Thymus (tissue), 11 donors: ENCODE results near the gene DPYD. TPM values are rescaled to one million over a fixed set of nuclear protein-coding genes. Genes with fewer than 3 reads are reported as not detected.

Experiments
- DNase-seq, 9 donors: peaks; one replicate each; pipeline ENCODE4 v3.0.0-alpha.2; 2013; ENCODE audit warnings: low spot score in 9 of 9, low read depth in 6 of 9, missing footprints in 1 of 9
- H3K27ac ChIP-seq, 2 donors: one replicate each; pipeline ENCODE4 v1.5.1; 2013; ENCODE audit warnings: control low read depth in 1 of 2, low read depth in 1 of 2, low read length in 1 of 2, mild to moderate bottlenecking in 1 of 2, moderate library complexity in 1 of 2
- H3K27me3 ChIP-seq, 2 donors: one replicate each; pipeline ENCODE4 v1.5.1; 2013; ENCODE audit warnings: low read length in 1 of 2; ENCODE audit not compliant: control insufficient read depth in 2 of 2, insufficient read depth in 1 of 2
- H3K36me3 ChIP-seq, 2 donors: one replicate each; pipeline ENCODE4 v1.5.1; 2013; ENCODE audit warnings: low read length in 1 of 2, mild to moderate bottlenecking in 1 of 2, moderate library complexity in 1 of 2; ENCODE audit not compliant: control insufficient read depth in 2 of 2, insufficient read depth in 2 of 2
- H3K4me1 ChIP-seq, 2 donors: one replicate each; pipeline ENCODE4 v1.5.1; 2013; ENCODE audit warnings: low read length in 2 of 2; ENCODE audit not compliant: control insufficient read depth in 2 of 2, insufficient read depth in 2 of 2
- H3K4me3 ChIP-seq, 2 donors: one replicate each; pipeline ENCODE4 v1.5.1; 2013; ENCODE audit warnings: low read length in 2 of 2, control low read depth in 1 of 2, mild to moderate bottlenecking in 1 of 2
- H3K9me3 ChIP-seq, 2 donors: one replicate each; pipeline ENCODE4 v1.5.1; 2013; ENCODE audit warnings: low read length in 1 of 2, mild to moderate bottlenecking in 1 of 2; ENCODE audit not compliant: control insufficient read depth in 2 of 2, insufficient read depth in 1 of 2
- WGBS: extraction: QIAGEN DNeasy Blood & Tissue Kit; methylation state at CpG from one replicate; pipeline ENCODE4 v1.1.7; 2013; 5-methylcytosine and 5-hydroxymethylcytosine counted together
- polyA plus RNA-seq: library from polyadenylated mRNA; stranded (reverse); fragments of 200-250 nt; gene quantifications from one replicate; pipeline ENCODE4 v1.2.3, GENCODE V29; 2013
- total RNA-seq: library from RNA; stranded (reverse); fragments of 120-200 nt; gene quantifications from one replicate; pipeline ENCODE4 v1.2.4, GENCODE V29; 2013
- donor health status: healthy.

The DPYD gene
- total and polyA plus RNA-seq, 2 donors = 13.1 to 29.4 TPM

DNA sequence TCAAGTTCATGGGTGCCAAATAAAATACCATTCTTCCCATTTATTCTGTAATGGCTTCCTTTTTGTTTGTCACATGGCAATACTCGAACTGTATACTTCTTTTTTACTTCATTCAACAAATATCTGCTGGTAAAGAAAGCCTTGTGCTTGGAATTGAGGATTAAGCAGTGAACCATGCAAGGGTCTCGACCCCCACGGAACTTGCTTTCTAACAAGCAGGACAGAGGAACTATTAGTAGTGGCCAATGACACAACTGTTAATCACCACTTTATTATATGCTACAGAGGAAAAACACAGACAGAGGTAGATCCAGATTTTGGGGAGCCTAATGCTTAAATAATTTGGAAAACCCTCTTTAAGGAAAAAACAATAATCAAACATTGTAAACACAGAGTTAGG is 542.2 kb downstream of the DPYD start:
- Histone ChIP-seq H3K27me3 (no peaks in the 10 kb centered on the region), H3K36me3 (no peaks in the 10 kb centered on the region), H3K4me1 (no peaks in the 10 kb centered on the region), H3K27ac (no peak overlapping the region), H3K4me3 (no peak overlapping the region), H3K9me3 (no peaks in the 10 kb centered on the region)
- WGBS = 95% methylated on average over 3 of the region's 3 CpGs
- DNase-seq = no peak

DNA sequence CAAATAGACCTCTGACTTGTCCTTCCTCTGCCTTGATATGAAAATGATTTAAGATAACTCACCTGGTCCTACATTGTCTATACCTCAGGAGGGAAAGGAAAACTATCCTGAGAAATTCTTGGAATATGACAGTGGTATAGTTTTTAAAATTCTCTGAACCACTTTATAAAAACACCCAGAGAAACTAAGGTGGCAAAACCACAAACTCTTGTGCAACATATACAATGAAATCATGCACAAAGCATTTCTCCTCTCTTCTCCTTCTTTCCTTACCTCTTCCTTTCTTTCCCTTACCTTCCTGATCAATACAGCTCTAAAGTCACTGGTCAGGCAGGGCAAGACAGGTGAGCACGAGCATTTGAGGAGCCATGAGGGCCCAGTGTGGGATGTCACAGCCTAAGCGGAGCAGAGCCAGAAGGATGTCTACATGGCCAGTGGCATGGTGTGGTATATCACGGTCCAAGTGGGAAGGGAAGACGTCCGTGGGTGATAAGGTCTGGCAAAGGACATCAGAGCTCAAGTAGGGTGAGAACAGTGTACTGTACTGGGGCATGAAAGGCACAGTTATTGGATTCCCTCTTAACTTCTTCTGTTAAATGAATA is 543.3 kb downstream of the DPYD start:
- WGBS = over 99% methylated on average over 5 of the region's 5 CpGs
- H3K27ac ChIP-seq = no peak overlapping the region

GRCh38 chr1:97373000-97373399 is 547.8 kb downstream of the DPYD start:
- Histone ChIP-seq H3K4me3 (no peak overlapping the region), H3K27me3 (no peaks in the 10 kb centered on the region), H3K4me1 (no peaks in the 10 kb centered on the region), H3K9me3 (no peaks in the 10 kb centered on the region), H3K27ac (no peak overlapping the region), H3K36me3 (no peaks in the 10 kb centered on the region)
- DNase-seq = no peak
- 97% methylated on average over 5 of the region's 5 CpGs for WGBS

More for the DNA sequence above, 543.3 kb downstream of the DPYD start:
- no peaks in the 10 kb centered on the region for H3K27me3 ChIP-seq
- H3K4me3 ChIP-seq = no peak overlapping the region
- H3K9me3 ChIP-seq = no peaks in the 10 kb centered on the region
- no peaks in the 10 kb centered on the region for H3K4me1 ChIP-seq
- H3K36me3 ChIP-seq = no peaks in the 10 kb centered on the region
- DNase-seq = no peak

- DNase-seq = no peak
- Histone ChIP-seq H3K36me3 (no peaks in the 10 kb centered on the region), H3K27me3 (no peaks in the 10 kb centered on the region), H3K4me1 (no peaks in the 10 kb centered on the region), H3K9me3 (no peaks in the 10 kb centered on the region), H3K27ac (no peak overlapping the region), H3K4me3 (no peak overlapping the region)
- WGBS = 96% methylated on average over 1 of the region's 1 CpG
Measured at GRCh38 chr1:97372531-97372930, 548.3 kb downstream of the DPYD start.

DNA sequence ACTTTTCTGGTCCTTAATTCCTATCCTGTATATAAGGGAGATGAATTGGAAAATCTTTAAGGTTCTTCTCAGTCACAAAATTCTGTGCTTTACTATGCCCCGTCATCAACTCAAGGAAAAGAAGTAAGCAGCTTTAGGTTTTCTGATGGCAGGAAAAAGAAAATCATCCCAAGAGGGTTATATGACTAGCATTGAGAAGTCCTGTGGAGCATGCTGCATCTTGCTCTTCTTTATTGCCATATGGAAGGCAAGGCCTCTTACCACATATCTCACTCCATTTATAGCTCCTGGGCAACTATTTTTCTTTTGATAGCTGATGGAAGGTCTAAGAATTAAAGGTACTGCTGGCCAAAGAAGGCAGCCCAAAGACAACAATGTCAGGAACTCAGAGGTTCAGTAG is 552.5 kb downstream of the DPYD start:
- H3K27ac ChIP-seq = no peak overlapping the region
- H3K27me3 ChIP-seq = no peaks in the 10 kb centered on the region
- WGBS = 96% methylated on average over 1 of the region's 1 CpG
- no peak overlapping the region for H3K4me3 ChIP-seq
- no peaks in the 10 kb centered on the region for H3K36me3 ChIP-seq
- DNase-seq = no peak
- H3K4me1 ChIP-seq = no peaks in the 10 kb centered on the region
- H3K9me3 ChIP-seq = no peaks in the 10 kb centered on the region

- DNase-seq = no peak
- Histone ChIP-seq H3K27ac (no peak overlapping the region), H3K9me3 (no peaks in the 10 kb centered on the region), H3K27me3 (no peaks in the 10 kb centered on the region), H3K4me3 (no peak overlapping the region), H3K36me3 (no peaks in the 10 kb centered on the region), H3K4me1 (no peaks in the 10 kb centered on the region)
- WGBS = 95% methylated on average over 3 of the region's 3 CpGs
Measured at GRCh38 chr1:97366984-97367383, 553.9 kb downstream of the DPYD start.

DNA sequence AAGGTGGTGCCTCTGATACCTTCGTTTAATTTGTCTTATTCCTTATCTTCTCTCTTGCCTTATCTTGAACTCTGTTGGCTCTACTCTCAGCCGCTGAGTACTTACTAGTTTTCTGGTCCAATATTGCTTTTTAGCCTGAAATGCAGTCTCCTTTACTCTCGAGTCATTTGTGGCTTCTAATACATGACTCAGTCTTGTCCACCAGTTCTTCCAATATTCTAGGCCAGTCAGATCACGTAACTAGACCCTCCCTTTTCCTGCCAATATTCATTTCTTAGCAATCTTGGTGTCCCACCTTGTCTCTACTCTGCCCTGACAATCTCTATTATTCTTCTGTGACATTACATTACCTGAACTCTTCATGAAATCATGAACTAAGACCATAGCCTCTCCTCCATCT is 555.8 kb downstream of the DPYD start:
- Histone ChIP-seq H3K4me1 (no peaks in the 10 kb centered on the region), H3K27ac (no peak overlapping the region), H3K27me3 (no peaks in the 10 kb centered on the region), H3K4me3 (no peak overlapping the region), H3K36me3 (no peaks in the 10 kb centered on the region), H3K9me3 (no peaks in the 10 kb centered on the region)
- DNase-seq = no peak
- 95% methylated on average over 4 of the region's 4 CpGs for WGBS

DNA sequence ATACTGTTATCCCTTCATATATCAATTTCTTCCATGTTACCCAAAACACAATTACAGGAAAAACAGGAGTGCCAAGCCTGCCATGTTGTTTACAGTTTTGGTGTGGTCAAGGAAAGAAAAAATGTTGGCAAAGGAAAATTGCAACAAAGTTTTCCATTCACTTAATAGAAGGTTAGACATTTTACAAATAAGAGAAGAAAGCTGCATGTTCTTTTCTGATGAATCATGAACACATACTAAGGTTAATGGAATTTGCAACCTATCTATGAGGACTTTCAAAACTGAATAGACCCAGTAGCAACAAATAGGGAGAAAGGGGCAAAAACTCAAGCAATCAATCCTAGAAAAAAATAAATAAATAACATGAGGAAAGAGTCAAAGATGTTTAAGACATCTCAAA is 556.7 kb downstream of the DPYD start:
- no peaks in the 10 kb centered on the region for H3K27me3 ChIP-seq
- H3K4me1 ChIP-seq = no peaks in the 10 kb centered on the region
- H3K4me3 ChIP-seq = no peak overlapping the region
- no peaks in the 10 kb centered on the region for H3K9me3 ChIP-seq
- no peaks in the 10 kb centered on the region for H3K36me3 ChIP-seq
- DNase-seq = no peak
- no peak overlapping the region for H3K27ac ChIP-seq

DNA sequence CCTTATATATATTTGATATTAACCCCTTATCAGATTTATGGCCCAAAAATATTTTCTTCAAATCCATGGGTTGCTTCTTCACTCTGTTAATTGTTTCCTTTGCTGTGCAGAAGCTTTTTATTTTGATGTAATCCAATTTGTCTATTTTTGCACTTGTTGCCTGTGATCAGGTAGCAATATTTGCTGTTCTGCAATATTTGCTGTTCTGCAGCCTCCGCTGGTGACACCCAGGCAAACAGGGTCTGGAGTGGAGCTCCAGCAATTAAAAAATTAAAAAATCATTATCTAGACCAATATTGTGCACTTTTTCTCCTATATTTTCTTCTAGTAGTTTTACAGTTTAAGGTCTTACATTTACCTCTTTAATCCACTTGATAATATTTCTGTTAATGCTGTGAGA is 564.5 kb downstream of the DPYD start:
- H3K36me3 ChIP-seq = peaks cover 0 to 5% of the 10 kb centered on the region in 2 donors
- H3K27ac ChIP-seq = no peak overlapping the region
- H3K9me3 ChIP-seq = peaks cover 0 to 7% of the 10 kb centered on the region in 2 donors
- DNase-seq = no peak
- no peaks in the 10 kb centered on the region for H3K4me1 ChIP-seq
- H3K4me3 ChIP-seq = no peak overlapping the region
- no peaks in the 10 kb centered on the region for H3K27me3 ChIP-seq
- 99% methylated on average over 1 of the region's 1 CpG for WGBS
